GM18517 (cell line): Measurements from ENCODE around the gene MCM3AP.
A peak's percentile ranks its signal among the peaks of the same experiment; 100 is the strongest.

ENCODE experiments used
- ATAC-seq: cut with Tn5 transposase; IDR thresholded peaks from one replicate; pipeline ENCODE4 v1.9.1; 2021; ENCODE audit warnings: mild to moderate bottlenecking, moderate library complexity; ENCODE audit not compliant: unreplicated experiment

MCM3AP gene

DNA sequence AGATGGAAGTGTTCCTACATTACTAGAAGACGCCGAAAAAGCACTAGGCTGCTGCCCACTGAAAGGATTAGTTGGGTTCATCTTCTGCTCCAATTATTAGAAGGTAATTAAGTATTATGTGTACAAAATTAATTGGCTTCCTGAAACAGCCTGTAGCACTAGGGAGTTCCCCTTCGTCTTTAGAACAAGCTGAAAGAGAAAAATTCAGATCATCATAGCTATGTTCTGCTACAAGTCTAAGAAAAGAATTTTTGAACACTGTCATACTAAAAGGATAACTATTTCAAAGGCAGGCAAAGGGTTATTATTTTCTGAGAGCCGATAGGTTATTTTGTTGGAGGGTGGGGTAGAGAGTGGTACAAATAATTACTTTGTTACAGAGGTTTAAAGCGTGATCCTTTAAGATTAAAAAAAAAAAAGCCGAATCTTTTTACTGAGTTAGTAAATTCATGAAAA, at the start of gene MCM3AP:
Gene MCM3AP (minus strand): TSS at position 406 of the 456 bp plus-strand sequence. CDS start 325 bp downstream, at position 81.
- ATAC-seq: no peak

GRCh38 chr21:46334351-46335140, 49.1 kb upstream of the MCM3AP start:
- ATAC-seq: no peak

DNA sequence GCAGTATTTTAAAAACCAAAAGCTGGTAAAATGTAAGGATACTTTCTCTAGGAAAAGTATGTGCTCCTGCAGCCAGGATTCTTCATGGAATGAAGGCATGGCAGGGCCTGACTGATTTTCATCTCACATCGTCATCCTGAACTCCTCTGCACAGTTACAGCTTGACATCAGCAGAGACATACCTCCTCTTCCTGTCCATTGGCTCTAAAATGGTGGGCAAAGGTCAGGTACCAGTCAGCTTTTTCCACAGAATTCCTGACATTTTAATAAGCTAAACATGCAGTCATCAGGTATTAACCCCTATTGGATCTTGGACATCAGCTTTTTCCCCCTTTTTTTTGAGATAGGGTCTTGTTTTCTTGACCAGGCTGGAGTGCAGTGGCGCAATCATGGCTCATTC, 44.4 kb upstream of the MCM3AP start:
- no peak for ATAC-seq

DNA sequence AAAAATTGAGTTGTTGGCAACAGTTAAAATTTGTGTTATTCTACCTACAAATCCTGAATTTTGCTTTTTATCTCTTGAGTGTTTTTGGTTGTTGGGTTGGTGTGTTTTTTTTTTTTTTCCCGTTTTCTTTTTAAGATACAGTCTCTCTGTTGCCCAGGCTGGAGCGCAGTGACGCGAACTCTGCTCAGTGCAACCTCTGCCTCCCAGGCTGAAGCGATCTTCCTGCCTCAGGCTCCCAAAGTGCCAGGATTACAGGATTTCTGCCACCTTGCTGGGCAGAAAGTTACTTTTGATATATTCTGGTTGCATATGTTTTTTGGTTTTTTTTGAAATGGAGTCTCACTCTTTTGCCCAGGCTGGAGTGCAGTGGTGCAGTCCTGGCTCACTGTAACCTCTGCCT, 42.7 kb upstream of the MCM3AP start:
- no peak for ATAC-seq

DNA sequence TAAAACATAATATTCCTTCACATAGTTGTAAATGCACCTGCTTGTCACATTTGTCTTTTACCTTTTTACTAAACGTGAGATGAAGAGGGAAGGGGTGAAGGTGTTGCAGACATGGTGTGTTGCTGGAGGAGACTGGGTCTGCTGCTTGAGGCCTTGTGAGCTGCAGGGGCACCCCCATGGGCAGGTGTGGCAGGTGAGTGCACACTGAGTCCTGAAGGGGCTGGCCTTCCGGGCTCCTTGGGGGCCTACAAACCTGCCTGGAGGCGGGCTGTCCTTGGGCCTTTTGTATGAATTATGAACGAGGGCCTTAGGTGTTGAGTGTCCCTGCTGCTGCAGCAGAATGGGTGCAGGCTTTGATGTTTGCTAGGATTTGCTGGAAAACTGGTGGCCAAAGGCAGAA, 42.3 kb upstream of the MCM3AP start:
- ATAC-seq: no peak

DNA sequence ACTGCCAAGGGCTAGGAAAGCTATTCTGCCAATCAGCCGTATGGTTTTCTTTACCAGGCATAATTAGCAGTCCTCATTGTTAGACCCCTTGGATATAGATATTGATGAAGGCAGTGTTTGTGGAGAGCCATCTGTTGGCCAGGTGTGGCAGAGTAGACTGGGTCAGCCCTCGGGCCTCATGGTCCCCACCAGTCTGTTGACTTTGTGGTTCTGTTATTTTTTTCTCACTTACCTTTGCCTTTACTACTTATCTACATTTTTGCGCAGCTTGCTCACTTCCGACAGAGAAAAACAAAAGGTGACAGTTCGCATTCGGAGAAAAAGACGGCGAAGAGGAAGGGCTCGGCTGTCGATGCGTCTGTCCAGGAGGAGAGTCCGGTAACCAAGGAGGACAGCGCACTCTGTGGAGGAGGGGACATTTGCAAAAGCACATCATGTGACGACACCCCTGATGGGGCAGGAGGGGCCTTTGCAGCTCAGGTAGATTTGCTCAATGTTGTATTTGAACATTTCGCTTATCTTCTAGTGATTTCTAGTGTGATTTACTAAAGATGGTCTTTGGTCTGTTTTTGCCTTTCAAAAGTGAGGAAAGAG, 40.8 kb upstream of the MCM3AP start:
- ATAC-seq: no peak

- no peak for ATAC-seq
Observed at GRCh38 chr21:46325073-46325912, 39.9 kb upstream of the MCM3AP start.

GRCh38 chr21:46324390-46325072, 39.1 kb upstream of the MCM3AP start:
- peak; percentile 43 for ATAC-seq

GRCh38 chr21:46323710-46324389, 38.4 kb upstream of the MCM3AP start, which contains the start of the genes C21orf58 and PCNT:
Gene C21orf58 (minus strand): TSS chr21:46323870. CDS start chr21:46322738, 1,132 bp downstream.
Gene PCNT (plus strand): TSS chr21:46324156. CDS start chr21:46324229, 73 bp downstream.
- ATAC-seq: peak; percentile 69

- peak; percentile 19 for ATAC-seq
Observed at GRCh38 chr21:46323227-46323709, 37.9 kb upstream of the MCM3AP start.

GRCh38 chr21:46322351-46323226, 37.2 kb upstream of the MCM3AP start:
- no peak for ATAC-seq

GRCh38 chr21:46320331-46320801, 35.0 kb upstream of the MCM3AP start:
- no peak for ATAC-seq

GRCh38 chr21:46319186-46319585, 33.8 kb upstream of the MCM3AP start:
- no peak for ATAC-seq

DNA sequence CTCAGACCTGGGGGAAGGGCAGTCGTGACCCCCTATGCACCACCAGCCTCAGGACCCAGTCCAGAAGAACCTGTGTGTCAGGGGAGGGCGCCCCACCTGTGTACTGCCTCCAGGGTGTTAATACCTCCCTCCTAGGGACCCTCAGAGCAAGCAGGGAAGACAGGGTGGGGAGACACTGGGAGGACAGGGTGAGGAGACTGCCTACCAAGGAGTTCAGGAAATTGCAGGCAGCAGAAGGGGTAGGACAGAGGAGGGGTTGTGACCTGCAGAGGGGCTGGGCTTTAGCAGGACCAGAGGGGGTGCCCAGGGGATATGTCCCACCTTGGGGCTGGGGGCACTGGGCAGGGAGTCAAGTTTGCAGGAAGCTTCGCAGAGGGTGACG, 33.0 kb upstream of the MCM3AP start:
- ATAC-seq: no peak

- no peak for ATAC-seq
Observed at GRCh38 chr21:46317710-46318463, 32.5 kb upstream of the MCM3AP start.

DNA sequence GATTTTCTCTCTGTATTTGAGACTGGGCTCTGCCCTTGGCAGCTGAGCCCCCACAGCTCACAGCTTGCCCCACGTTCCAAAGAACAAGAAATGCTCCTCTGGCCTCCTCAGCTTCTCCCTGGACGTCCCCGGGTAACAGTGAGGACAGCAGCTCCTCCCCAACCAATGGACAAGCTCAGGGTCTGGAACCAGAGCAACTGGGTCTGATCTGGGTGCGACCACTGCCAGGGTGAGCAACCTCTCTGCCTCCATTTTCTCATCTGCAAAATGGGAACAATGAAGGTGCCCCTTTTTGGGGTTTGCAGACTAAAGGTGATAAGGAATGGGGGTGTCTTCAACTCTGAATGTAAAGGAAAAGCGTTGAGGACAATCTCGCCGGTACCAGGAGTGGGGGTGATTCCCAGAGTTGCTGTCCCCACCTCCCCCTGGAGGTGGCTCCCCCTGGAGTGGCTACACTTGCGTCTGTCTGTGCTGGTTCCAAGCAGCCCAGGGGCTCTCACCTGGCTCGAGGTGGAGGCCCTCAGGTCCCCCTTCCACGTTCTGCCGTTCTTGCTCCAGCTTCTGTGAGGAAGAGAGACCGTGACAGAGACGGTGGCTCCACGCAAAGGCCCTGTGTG, 31.4 kb upstream of the MCM3AP start:
- ATAC-seq: no peak

DNA sequence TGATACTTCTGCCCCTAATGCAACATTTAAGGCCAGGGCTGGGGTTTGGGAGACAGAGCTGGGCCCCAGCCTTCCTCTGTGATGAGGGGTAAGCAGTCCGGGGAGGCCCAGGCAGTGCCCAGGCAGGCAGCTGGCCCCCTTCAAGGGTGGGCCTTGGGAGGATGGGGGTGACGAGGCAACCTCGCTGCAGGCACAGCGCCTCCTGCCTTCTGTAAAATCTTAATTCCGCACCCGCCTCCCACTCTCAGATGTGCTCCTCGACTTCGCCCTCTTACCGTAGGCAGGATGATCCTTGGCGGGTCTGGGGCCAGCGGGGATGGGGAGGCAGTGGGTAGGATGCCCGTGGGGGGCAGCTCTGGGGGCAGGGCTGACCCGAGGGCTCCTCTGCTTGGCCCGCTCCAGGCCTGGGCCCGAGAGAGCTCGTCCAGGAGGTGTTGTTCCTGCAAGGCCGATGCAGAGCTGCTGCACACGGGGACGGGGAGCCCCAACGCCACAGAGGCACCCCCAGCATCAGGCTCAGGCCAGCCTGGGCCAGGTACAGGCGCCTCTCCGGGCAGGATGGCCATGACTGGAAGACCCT, 29.1 kb upstream of the MCM3AP start:
- no peak for ATAC-seq
